OCI-LY7 (cell line): ENCODE data around the gene FRMPD2. TPM values are rescaled to one million over a fixed set of nuclear protein-coding genes. Genes with fewer than 3 reads are reported as not detected.

Source experiments
- BruUV-seq: library from RNA; stranded (reverse); fragments of 400-500 nt; replicated peaks from 2 replicates; lab custom pipeline; 2021; lab: Mats Ljungman, UMichigan
- CTCF ChIA-PET: fragments of 300-600 bp; sonication (Branson Sonifier 250); formaldehyde crosslinking; loops from one replicate; lab custom pipeline; 2022; ENCODE audit warnings: antibody characterized with exemption; ENCODE audit not compliant: unreplicated experiment; lab: Charles Lee
- POLR2A ChIA-PET: fragments of 300-600 bp; sonication (Branson Sonifier 250); formaldehyde crosslinking; loops from one replicate; lab custom pipeline; 2022; ENCODE audit warnings: antibody characterized with exemption; lab: Charles Lee
- DNase-seq: peaks from one replicate; pipeline ENCODE4 v3.0.0-alpha.2; 2015; ENCODE audit warnings: low spot score
- H2AFZ ChIP-seq: fragments of 200-600 bp; sonication (generic), shearing (Covaris generic); 2 replicates; pipeline ENCODE4 v1.6.1; 2014; ENCODE audit warnings: mild to moderate bottlenecking, antibody characterized with exemption, low read length, moderate library complexity
- H3K27ac ChIP-seq: fragments of 200-600 bp; sonication (generic); 2 replicates; pipeline ENCODE4 v1.5.1; 2014; ENCODE audit warnings: mixed run types, low read depth, mild to moderate bottlenecking, moderate library complexity, low read length, inconsistent platforms; ENCODE audit not compliant: poor library complexity, severe bottlenecking
- H3K36me3 ChIP-seq: fragments of 200-600 bp; sonication (generic); 2 replicates; pipeline ENCODE4 v1.6.1; 2014; ENCODE audit warnings: mild to moderate bottlenecking, antibody characterized with exemption, low read length, moderate library complexity, mixed read lengths; ENCODE audit not compliant: insufficient read depth
- H3K4me1 ChIP-seq: fragments of 200-600 bp; sonication (generic); 2 replicates; pipeline ENCODE4 v1.5.1; 2014; ENCODE audit warnings: mild to moderate bottlenecking, low read length; ENCODE audit not compliant: insufficient read depth, poor library complexity, severe bottlenecking
- H3K4me2 ChIP-seq: fragments of 200-600 bp; sonication (generic); 2 replicates; pipeline ENCODE4 v1.6.1; 2014; ENCODE audit warnings: mild to moderate bottlenecking, low read length
- H3K4me3 ChIP-seq: fragments of 200-600 bp; sonication (generic); 2 replicates; pipeline ENCODE4 v1.5.1; 2014; ENCODE audit warnings: mild to moderate bottlenecking, low read depth, low read length; ENCODE audit not compliant: poor library complexity, severe bottlenecking
- H3K79me2 ChIP-seq: fragments of 200-600 bp; sonication (generic); 2 replicates; pipeline ENCODE4 v1.6.1; 2016; ENCODE audit warnings: low read depth, mild to moderate bottlenecking, low read length, moderate library complexity, mixed read lengths; ENCODE audit not compliant: insufficient read depth
- H3K9me2 ChIP-seq: fragments of 200-600 bp; sonication (generic); 2 replicates; pipeline ENCODE4 v1.6.1; 2016; ENCODE audit warnings: mild to moderate bottlenecking, low read length, mixed read lengths; ENCODE audit not compliant: insufficient read depth
- H3K9me3 ChIP-seq: fragments of 200-600 bp; sonication (generic); 2 replicates; pipeline ENCODE4 v1.6.1; 2014; ENCODE audit warnings: mild to moderate bottlenecking, mixed run types, low read length, mixed read lengths
- H4K20me1 ChIP-seq: fragments of 200-600 bp; sonication (generic); 2 replicates; pipeline ENCODE4 v1.6.1; 2014; ENCODE audit warnings: mild to moderate bottlenecking, antibody characterized with exemption, low read length, moderate library complexity, mixed read lengths; ENCODE audit not compliant: insufficient read depth
- EZH2phosphoT487 ChIP-seq: fragments of 200-600 bp; sonication (generic); IDR thresholded peaks from 2 replicates; pipeline ENCODE4 v1.6.1; 2018; ENCODE audit warnings: low read depth, borderline replicate concordance, mild to moderate bottlenecking, mixed run types, antibody characterized with exemption, low read length, moderate library complexity, mixed read lengths
- intact Hi-C: fragments of 100-400 bp; cut with micrococcal nuclease; formaldehyde crosslinking; loops from one replicate; pipeline ENCODE4 v1.10.0; 2022; ENCODE audit not compliant: unreplicated experiment
- total RNA-seq, 2 experiments: library from RNA; depleted of rRNA in 1 of 2; stranded (reverse); fragments of >200 nt in 1 of 2; shearing (Covaris generic) in 1 of 2; gene quantifications; 2 replicates each; pipeline ENCODE4 v1.2.3, GENCODE V29; 2014 to 2022
- TF ChIP-seq, protein P1 (sequence below): fragments of 200-600 bp; sonication (generic); conservative IDR thresholded peaks from 2 replicates; pipeline ENCODE4 v1.5.1; 2014; ENCODE audit warnings: mild to moderate bottlenecking, antibody characterized with exemption, low read length, moderate library complexity, mixed read lengths

Gene FRMPD2
- total RNA-seq, 2 experiments from 2014 or later = not detected

DNA sequence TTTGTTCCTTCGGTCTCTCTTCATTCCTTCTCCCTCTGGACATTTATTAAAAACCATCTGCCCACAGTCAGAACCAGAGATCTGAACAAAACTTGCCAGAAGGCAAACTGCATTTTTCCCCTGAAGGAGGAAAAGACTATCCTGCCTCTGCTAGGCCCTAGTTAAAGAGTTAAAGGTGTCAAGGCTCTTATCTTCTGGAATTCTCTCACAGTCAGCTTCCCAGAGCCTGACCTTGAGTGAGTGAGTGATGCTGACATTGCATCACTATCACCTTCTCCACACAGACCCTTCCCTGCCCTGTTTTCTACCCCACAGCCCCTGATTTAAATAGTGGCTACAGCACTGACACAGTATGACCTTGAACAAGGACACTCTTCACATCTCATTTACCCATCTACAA lies 16.4 kb downstream of the FRMPD2 start:
- Histone ChIP-seq H3K79me2 (no peaks in the 10 kb centered on the region), H3K4me1 (no peaks in the 10 kb centered on the region), H4K20me1 (no peaks in the 10 kb centered on the region), H3K9me3 (no peaks in the 10 kb centered on the region), H3K4me3 (no peak overlapping the region), H2AFZ (no peak overlapping the region), H3K9me2 (no peaks in the 10 kb centered on the region), H3K4me2 (no peak overlapping the region), H3K27ac (no peak overlapping the region), H3K36me3 (no peaks in the 10 kb centered on the region)
- no TSS peak for BruUV-seq
- intact Hi-C loops = no loop called here
- ChIA-PET CTCF (no interaction called here), POLR2A (interaction anchor here (0.7 kb wide), 1 partner anchor 23 kb away, joined by 3 read pairs; no protein-coding TSS in a partner anchor)
- TF ChIP-seq, protein P1, sequence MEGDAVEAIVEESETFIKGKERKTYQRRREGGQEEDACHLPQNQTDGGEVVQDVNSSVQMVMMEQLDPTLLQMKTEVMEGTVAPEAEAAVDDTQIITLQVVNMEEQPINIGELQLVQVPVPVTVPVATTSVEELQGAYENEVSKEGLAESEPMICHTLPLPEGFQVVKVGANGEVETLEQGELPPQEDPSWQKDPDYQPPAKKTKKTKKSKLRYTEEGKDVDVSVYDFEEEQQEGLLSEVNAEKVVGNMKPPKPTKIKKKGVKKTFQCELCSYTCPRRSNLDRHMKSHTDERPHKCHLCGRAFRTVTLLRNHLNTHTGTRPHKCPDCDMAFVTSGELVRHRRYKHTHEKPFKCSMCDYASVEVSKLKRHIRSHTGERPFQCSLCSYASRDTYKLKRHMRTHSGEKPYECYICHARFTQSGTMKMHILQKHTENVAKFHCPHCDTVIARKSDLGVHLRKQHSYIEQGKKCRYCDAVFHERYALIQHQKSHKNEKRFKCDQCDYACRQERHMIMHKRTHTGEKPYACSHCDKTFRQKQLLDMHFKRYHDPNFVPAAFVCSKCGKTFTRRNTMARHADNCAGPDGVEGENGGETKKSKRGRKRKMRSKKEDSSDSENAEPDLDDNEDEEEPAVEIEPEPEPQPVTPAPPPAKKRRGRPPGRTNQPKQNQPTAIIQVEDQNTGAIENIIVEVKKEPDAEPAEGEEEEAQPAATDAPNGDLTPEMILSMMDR = no peak
- no peak for TF ChIP-seq EZH2phosphoT487
- DNase-seq = no peak

DNA sequence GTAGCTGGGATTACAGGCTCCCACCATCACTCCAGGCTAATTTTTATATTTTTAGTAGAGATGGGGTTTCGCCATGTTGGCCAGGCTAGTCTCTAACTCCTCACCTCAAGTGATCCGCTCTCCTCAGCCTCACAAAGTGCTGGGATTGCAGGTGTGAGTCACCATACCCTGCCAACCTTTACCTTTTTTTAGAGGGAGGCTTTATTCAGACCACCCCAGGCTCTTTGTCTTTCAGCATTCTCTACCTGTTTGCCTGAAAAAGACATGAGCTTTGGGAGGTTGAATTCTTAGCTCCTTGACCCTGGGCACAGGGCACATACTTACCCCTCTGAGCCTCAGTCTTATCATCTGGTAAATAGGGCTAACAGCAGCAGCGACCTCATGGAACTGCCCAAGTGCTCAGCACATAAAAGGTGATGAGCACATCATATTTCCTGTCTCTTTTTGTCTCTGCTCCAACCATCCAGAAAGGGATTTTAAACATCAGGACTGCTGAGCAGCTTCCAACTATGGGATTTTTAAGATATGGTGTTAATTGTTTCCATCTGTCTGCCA lies 17.0 kb downstream of the FRMPD2 start:
- CTCF ChIA-PET = no interaction called here
- no TSS peak for BruUV-seq

DNA sequence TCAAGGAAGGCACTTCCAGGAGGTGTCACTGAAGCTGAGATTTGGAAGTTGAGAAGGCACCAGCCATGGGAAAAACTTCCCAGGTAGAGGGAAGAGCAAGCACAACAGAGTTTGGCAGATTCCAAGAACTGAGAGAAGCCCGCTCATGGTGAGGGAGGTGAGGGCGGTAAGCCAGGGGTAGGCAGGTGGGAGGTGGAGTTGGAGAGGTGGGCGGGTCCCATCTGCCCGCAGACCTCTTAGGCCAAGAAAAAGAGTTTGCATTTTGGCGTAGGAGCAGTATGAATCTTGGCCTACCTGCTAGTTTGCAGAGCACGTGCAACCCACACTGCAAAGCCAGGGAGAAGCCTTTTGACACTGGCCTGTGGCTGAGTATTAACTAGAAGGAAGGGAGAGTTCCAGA lies 18.8 kb downstream of the FRMPD2 start:
- no peaks in the 10 kb centered on the region for H3K9me3 ChIP-seq
- no peak overlapping the region for H3K4me3 ChIP-seq
- intact Hi-C loops = no loop called here
- H3K27ac ChIP-seq = no peak overlapping the region
- H2AFZ ChIP-seq = no peak overlapping the region
- H3K4me1 ChIP-seq = no peaks in the 10 kb centered on the region
- POLR2A ChIA-PET = no interaction called here
- no TSS peak for BruUV-seq
- TF ChIP-seq, protein P1 = no peak
- no peak for TF ChIP-seq EZH2phosphoT487
- H3K9me2 ChIP-seq = no peaks in the 10 kb centered on the region
- H3K79me2 ChIP-seq = no peaks in the 10 kb centered on the region
- H3K4me2 ChIP-seq = no peak overlapping the region
- H3K36me3 ChIP-seq = no peaks in the 10 kb centered on the region
- DNase-seq = no peak
- CTCF ChIA-PET = no interaction called here
- H4K20me1 ChIP-seq = no peaks in the 10 kb centered on the region

More for the DNA sequence above, 17.0 kb downstream of the FRMPD2 start:
- Histone ChIP-seq H3K4me3 (no peak overlapping the region), H2AFZ (no peak overlapping the region), H3K36me3 (no peaks in the 10 kb centered on the region), H4K20me1 (no peaks in the 10 kb centered on the region), H3K4me2 (no peak overlapping the region), H3K79me2 (no peaks in the 10 kb centered on the region), H3K9me3 (no peaks in the 10 kb centered on the region), H3K9me2 (no peaks in the 10 kb centered on the region), H3K4me1 (no peaks in the 10 kb centered on the region), H3K27ac (no peak overlapping the region)
- no peak for DNase-seq
- POLR2A ChIA-PET = interaction anchor here (0.7 kb wide), 1 partner anchor 22 kb away, joined by 3 read pairs; no protein-coding TSS in a partner anchor
- TF ChIP-seq EZH2phosphoT487 = no peak
- TF ChIP-seq, protein P1 = no peak
- intact Hi-C loops = no loop called here
